HG03342 (cell line): ENCODE data around the gene TVP23A.

Experiments used
- ATAC-seq: cut with Tn5 transposase; IDR thresholded peaks from one replicate; pipeline ENCODE4 v1.9.1; 2021; ENCODE audit warnings: mild to moderate bottlenecking, moderate library complexity; ENCODE audit not compliant: unreplicated experiment

Gene TVP23A

DNA sequence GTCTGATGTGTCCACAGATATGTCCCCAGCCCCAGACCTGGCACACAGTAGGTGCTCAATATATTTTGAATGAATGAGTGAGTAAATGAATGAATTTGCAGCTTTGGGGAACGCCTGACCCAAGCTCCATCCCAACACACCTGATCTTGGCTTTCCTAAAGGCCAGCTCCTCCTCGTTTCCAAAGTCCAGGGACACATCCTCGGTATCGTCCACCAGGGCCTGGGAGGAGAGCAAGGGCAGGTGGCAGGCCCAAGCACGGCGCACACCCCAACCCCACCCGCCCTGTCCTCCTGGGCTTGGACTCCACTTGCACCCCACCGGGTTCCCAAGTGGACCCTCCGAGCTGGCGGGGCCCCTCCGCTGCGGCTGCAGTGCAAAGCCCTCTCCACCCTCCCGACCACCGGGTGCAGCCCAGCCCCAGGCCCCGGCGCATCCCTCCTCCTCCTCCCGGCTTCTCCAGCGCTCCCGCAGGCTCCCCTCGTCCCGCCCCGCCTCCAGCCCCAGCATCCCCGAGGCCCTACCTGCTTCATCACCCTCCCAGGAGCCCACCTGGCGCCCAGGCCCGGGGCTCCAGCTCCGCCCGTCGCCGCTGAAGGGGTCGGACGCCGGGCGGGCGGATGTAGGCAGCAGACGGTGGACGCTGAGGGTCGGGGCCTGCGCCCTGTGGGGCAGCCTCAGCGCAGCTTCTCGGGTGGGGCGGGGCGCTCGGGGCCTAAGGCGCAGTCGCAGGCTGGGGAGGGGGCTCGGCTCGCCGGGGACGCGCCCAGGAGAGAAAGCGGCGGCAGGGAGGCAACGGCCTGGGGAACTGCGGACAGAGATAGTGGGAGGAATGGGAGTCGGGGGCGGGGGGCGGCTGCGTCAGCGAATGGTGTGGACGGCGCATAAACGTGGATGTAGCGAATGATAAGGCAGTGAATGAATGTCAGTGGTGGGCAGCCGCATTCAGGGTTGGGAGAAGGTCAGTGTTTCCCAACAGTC is at the start of gene TVP23A:
Gene TVP23A (minus strand): TSS at position 832 of the 979 bp plus-strand sequence. CDS start 301 bp downstream, at position 531.
- no peak for ATAC-seq

DNA sequence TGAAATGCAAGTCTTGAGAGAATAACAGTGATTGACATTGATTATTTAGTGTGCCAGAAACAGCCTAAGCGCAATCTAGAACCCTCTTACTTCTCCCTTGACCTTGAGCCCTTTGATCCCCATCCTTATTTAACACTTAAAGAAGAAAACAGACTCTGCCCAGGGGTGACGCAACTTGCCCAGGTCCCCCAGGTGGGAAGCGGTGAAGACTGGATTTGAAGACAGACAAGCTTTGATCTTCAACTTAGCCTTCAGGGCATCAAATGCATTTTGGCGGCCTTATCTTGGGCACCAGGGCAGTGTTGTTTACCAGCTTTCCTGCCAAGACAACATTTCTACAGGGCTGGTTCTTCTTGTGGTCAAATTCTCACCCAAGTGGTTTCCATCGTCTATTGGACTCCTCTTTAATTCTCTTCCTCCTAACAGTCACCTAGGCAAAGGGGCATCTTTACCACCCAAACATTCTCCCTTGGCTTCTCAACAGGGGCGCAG is 49.6 kb upstream of the TVP23A start:
- ATAC-seq: no peak

DNA sequence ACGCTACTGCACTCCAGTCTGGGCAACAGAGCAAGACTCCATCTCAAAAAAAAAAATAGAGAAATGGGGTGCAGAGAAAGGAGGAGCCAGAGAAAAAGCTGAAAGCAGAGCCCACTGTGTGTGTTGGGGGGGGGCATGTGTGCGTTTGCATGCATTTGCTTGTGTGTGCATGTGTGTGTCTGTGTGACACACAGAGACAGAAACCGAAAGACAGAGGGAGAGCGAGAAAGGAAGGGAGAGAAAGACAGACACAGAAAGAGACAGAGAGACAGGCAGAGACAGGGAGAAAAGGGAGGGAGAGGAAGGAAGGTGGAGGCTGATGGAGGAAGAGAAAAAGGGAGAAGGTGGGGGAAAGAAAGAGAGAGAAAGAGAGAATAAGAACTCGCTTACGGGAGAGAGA is 48.6 kb upstream of the TVP23A start:
- no peak for ATAC-seq

DNA sequence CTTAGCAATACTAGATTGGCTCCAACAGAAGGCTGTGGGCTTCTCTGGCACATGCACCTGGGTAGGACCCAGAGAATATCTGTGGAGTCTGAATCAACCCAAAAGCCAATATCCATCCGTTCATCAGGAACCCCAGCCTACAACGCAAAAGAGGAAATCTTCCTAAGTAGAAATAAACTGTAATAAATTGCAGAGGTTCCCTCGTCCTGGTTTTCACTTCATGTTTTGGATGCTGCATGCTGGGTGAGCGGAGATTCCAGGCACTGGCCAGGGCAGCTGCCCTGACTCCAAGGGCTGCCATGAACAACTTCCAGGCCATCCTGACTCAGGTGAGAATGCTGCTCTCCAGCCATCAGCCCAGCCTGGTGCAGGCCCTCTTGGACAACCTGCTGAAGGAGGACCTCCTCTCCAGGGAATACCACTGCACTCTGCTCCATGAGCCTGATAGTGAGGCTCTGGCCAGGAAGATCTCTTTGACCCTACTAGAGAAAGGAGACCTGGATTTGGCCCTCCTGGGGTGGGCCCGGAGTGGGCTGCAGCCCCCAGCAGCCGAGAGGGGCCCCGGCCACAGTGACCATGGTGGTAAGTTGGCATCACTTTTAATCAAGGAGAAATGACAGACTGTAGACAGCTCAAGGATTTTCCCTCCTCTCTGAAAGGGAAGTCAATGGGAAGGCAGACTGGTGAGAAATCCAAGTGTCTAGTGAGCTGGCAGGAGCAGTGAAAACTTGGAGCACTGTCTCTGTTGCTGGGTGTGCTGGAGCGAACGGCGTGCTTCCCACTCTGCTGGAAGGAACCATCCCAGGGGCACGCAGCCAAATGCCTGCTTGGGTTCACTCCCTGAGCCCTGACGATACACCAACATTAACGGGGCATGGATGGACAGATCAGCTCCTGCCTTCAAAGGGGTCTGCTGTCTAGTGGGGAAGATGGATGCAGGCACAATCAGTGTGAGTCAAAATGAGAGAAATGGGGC is 47.7 kb upstream of the TVP23A start:
- ATAC-seq: no peak

DNA sequence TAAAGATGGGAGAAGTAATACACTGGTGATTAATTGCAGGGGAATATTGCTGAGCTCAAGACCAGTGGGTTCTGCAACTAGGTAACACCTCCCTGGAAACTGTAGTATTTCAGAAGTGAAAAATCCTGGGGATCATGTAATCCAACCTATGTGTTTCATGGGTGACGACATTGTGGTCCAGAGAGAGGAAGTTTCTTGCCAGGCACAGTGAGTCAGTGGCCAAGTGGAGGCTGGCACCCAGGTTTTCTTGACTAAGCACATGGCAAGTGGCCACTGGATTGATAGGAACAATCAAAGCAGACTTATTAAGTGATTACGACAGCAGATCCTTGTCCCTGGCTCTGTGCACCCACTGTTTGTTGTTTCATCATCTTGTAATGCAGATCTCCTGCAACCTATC is 43.8 kb upstream of the TVP23A start:
- ATAC-seq: no peak

DNA sequence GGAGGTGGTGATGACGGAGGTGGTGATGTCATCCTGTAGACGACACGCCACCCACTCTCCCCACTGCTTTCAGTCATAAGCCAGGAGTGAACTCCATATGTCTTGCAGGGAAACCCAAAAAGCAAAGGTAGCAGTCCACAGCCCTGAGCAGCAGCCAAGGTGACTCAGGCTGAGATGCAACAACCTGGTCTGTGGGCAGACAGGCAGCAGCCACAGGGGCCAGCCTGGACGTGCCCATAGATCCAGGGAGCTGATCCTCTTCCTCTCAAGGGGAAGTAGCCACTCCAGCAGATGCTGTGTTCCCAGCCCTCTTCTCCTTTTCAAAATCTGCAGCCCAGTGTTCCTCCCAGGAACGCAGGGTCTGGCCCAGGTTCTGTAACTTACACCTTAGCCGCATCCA is 41.1 kb upstream of the TVP23A start:
- no peak for ATAC-seq

DNA sequence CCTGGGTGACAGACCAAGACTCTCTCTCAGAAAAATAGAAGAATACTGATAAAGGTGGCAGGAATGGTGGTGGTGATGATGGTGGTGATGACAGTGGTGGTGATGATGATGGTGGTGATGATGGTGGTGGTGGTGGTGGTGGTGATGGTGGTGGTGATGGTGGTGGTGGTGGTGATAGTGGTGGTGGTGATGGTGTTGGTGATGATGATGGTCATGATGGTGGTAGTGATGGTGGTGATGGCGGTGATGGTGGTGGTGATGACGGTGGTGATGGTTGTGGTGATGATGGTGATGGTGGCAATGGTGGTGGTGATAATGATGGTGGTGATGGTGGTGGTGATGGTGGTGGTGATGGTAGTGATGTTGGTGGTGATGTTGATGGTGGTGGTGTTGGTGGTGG is 40.4 kb upstream of the TVP23A start:
- ATAC-seq: no peak

DNA sequence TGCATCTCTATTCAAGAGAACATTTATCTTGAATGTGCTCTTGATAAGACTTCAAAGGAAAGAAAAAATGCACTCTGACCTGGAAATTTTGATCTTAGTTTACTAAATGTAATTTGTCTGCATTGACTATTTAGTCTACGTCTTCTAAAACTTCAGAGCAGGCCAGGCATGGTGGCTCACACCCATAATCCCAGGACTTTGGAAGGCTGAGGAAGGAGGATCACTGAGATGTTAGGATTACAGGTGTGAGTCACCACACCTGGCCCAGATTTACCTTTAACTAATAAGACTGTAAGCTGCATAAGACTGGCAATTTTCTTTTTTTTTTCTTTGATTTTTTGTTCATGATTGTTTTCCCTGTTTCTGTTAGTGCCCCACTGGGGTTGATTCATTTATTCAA is 39.6 kb upstream of the TVP23A start:
- no peak for ATAC-seq

DNA sequence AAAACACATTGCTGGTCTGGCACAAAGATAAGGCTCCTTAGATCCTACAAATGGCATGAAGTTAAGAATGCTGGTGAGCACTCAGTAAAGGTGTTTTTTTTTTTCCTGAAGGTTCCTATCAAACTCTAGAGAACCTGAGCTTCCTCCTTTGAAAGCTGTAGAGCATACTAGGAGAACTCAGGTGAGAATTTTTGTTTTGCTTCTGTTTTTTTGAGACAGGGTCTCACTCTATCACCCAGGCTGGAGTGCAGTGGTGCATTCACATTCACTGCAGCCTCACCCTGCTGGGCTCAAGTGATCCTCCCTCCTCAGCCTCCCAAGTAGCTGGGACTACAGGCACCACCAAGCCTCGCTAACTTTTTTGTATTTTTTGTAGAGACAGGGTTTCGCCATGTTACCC is 37.4 kb upstream of the TVP23A start:
- ATAC-seq: no peak

DNA sequence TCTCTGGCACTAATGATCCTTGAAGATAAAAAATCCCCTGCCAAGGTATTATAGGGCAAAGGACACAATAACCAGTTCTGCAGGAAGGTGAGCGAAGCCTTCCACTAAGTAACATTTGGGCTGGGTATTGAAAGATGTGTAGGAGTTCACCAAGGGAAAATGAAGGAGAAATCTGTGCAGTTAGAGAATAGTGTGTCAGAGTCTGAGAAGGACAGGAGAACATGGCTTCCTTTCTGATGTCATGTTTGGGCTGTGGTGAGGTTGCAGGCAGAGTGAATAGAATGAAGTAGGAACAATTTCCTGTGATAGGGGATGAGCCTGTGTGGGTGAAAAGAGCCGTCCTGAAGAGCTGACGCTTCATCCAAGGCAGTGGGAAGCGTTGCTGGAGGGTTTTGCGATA is 34.4 kb upstream of the TVP23A start:
- no peak for ATAC-seq

DNA sequence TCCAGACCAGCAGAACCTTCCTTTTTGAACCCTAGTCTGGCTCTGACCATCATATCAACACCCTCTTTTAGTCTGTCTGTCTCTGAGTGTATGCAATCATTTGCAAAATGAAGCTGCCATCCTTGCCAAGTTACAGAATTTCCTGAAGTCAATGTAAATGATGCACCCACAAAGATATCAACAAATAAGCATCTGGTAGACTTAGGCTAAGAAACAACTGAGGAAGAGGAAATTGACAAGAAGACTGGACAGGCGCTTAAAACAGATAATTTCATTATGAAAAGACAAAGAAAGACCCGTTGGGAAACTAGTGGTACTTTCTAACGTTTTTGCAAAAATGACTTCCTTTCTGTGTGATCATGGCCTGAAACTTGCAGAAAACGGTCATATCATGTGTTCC is 33.7 kb upstream of the TVP23A start:
- ATAC-seq: no peak

DNA sequence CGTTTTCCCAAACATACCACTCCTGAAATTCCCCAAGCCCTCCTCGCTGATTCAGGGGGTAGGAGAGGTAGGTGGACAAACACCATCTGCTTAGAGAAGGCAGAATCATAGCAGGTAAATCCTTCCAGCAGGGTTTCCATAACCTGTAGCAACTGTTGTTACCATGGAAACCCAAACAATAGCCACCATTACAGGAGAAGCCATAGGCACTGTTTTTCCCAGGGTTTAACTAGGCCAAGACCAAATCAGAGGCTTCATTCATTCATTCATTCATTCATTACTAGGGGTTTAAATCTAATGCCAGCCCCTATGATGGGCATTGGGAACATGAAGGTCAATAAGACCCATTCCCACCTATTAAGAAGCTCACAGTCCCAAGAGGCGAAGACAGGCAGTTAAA is 32.9 kb upstream of the TVP23A start:
- ATAC-seq: no peak

DNA sequence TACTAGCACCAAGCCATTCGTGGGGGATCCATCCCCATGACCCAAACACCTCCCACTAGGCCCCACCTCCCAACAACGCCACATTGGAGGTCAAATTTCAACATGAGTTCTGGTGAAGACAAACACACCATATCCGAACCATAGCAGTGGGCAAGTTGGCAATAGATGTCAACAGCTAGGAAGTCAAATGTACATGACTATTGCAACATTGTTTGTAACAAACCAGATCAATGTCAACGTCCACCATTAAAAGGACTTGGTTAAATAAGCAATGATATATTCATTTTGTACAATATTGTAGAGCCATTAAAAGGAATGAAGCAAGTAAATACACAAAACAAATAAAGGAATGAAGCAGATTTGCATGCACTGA is 31.9 kb upstream of the TVP23A start:
- no peak for ATAC-seq

DNA sequence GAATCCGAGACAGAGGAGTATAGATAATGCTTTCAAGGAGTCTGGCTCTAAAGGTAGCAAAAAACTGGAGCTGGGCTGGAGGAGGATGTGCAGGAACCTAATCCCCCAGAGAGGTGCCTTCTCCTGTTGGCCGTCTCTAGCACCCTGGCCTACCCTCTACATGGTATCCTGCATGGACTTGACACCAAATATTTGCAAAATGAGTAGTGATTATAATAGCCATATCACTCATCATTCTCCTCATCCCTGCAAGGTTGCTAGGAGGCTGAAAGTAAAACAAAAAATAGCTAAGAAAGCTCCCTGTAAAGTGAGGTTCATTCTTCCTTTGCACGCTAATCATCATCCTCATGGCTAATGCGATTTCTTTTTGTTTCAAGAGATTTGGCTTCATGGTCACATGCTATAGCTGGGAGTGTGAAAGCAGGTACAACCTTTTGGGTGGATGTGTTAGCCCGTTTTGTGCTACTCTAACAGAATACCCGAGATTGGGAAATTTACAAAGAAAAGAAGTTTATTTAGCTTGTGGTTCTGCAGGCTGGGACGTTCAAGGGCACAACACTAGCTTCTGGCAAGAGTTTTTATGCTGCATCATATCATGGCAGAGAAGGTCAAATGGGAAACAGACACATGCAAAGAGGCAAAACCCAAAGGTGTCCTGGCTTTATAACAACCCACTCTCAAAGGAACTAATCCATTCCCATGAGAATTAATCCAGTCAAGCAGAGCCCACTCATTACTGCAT is 31.3 kb upstream of the TVP23A start:
- ATAC-seq: no peak

DNA sequence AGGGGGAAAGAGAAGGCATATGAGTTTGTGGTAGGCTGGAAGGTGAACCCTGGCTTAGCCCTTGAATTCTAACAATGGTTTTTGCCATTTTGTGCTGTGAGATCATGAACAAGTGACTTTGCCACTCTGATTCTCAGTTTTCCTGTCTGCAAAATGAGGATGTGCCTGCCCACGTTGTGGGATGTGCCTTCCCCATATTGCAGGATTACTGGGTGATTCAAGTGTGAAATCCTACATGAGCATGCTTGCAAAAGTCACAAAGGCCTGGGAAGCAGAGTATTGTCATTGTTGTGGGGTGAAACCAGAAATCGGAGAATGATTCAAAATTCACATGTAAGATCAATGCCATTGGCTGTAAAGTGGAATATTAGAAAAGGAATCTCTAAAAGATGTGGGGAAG is 28.6 kb upstream of the TVP23A start:
- ATAC-seq: no peak

DNA sequence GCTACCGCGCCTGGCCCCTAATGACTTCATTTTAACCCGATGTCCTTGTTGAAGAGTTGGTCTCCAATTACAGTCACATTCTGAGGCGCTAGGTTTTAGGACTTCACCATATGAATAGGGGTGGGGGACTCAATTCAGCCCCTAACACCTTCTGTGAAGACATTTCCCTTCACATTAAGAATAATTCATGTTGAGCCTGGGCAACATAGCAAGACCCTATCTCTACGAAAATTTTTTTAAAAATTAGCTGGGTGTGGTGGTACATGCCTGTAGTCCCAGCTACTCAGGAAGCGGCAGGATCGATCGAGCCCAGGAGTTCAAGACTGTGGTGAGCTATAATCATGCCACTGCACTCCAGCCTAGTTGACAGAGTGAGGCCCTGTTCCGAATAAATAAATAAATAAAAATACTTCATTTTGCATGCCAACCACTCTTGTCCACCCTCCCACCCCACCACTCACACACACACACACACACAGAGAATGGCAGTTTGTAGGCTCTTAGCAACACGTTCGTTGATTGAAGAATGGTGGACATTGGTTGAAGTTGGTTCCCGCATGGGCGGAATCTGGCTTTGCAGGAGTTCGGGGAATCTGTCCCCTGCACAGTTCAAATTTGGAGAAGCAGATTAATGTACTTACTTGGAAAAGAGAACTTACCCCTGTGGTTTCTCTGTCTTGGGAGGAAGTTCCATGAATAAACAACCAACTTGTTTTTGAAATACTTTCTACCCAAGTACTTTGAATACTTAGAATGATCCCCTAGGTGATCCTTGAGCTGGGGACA is 27.8 kb upstream of the TVP23A start:
- ATAC-seq: no peak

DNA sequence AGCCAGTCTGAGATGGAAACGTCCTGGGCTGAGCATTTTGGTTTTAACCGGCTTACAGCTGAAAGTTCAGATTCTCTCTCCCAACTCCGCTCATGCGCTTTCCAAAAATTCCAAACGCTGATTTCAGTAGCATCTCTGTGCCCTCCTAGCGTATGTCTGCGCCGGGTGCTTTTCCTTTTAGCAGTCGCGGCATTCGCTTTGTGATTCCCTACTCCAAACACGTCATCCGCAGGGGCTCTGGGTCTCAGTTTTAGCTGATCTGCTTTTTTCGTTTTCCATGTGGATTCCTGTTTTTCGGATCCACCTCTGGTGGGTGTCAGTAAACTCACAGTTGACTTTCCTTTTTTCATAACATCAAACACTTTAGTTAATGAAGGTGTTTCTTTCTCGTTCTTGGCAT is 22.1 kb upstream of the TVP23A start:
- no peak for ATAC-seq

DNA sequence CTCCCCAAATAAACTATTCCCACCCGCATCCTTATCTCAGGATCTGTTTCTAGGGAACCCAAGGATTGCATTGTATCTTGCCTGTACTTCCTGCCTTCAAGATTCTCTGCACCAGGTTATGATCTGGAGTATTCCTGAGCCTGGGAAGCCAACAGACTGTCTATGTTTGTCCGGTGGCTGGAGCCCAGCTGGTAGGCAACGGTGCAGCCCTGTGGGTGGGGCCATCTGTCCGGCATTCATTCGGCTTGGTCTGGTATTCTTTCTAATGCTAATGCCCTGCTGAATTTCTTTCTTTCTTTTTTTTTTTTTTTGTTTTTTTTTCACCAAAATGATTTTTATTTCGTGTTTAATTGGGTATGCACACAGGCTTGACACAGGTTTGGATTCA is 20.7 kb upstream of the TVP23A start:
- ATAC-seq: no peak

DNA sequence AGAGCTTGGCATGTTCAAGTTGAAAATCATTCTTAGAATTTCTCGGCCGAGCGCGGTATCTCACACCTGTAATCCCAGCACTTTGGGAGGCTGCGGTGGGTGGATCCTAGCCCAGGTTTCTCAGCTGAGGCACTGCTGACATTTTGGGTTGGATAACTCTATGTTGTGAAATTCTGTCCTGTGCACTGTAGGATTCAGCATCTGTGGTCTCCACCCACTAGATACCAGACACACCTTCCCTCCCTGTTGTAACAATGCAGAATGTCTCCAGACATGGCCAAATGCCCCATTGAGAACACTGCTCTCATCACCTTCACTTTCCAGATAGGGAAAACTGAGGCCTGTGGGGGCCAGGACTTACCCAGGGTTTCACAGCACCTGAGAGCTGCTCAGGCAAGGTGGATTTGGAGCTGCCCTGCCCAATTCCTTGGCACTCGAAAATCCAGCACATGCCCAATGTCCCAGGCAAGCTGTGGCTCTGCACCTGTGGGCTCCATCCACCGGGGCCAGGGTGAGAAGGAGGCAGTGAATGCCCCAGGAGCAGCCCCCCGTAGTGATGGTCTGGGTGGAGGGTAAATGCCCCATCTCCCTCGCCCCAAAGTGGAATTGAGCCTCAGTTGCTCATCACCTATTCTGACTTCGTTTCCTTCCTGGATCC is 20.2 kb upstream of the TVP23A start:
- ATAC-seq: no peak
